Measurements from ENCODE around the gene MEIOC.

Gene MEIOC

DNA sequence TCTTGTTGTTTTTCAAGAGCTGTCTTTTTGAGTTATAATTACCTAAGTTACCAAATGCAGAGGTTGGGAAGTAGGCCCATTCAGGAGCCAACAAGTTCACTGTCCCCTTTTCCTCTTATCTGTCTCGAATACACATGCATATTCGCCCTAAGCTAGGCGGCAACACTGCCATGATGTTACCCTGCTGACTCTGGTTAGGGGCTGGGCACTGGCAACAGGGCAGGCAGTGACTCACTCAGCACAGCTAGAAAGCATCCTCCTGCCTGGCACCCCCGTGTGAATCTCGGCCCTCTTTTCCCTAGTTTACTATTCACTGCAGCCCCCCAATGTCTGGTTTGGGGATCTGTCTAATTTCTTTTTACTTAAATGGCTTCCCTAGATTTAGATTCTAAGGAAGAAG, 66.0 kb downstream of the MEIOC start:
- Mint-ChIP-seq H3K4me3 (no peak overlapping the region), H3K27me3 (no peaks in the 10 kb centered on the region), H3K4me1 (ENCODE audit: low read depth) (no peaks in the 10 kb centered on the region), H3K9me3 (ENCODE audit: low read depth) (no peaks in the 10 kb centered on the region), H3K27ac (no peak overlapping the region), H3K36me3 (peaks cover 8% of the 10 kb centered on the region)
